Uterus (tissue), 4 donors: Measurements from ENCODE around the gene ERICH2. TPM values are rescaled to one million over a fixed set of nuclear protein-coding genes. Genes with fewer than 3 reads are reported as not detected.
"Not testable (repeated sequence)": the region's sequence is repeated elsewhere in the genome, so short reads cannot be mapped to it uniquely, and the experiment has no call there.

Experiments
- DNase-seq, 2 donors: peaks; one replicate each; pipeline ENCODE4 v3.0.0-alpha.2; 2019 to 2020
- H3K27ac ChIP-seq, 2 donors: fragments of 200-600 bp; sonication (generic); 1 replicate in 1 of 2; 2 replicates in 1 of 2; pipeline ENCODE4 v1.5.1; 2016 to 2018
- H3K27me3 ChIP-seq, 2 donors: fragments of 200-600 bp; sonication (generic); one replicate each; pipeline ENCODE4 v1.5.1; 2018 to 2019; ENCODE audit warnings: control low read depth in 1 of 2
- H3K36me3 ChIP-seq, 2 donors: fragments of 200-600 bp; sonication (generic); one replicate each; pipeline ENCODE4 v1.5.1; 2019; ENCODE audit warnings: control low read depth in 1 of 2
- H3K4me1 ChIP-seq, 2 donors: fragments of 200-600 bp; sonication (generic); one replicate each; pipeline ENCODE4 v1.5.1; 2018 to 2019; ENCODE audit warnings: control low read depth in 1 of 2
- H3K4me3 ChIP-seq, 2 donors: fragments of 200-600 bp; sonication (generic); 1 replicate in 1 of 2; 2 replicates in 1 of 2; pipeline ENCODE4 v1.5.1; 2018 to 2019; ENCODE audit warnings: mild to moderate bottlenecking in 1 of 2
- H3K9me3 ChIP-seq, 2 donors: fragments of 200-600 bp; sonication (generic); one replicate each; pipeline ENCODE4 v1.5.1; 2019; ENCODE audit warnings: control low read depth in 1 of 2
- POLR2A ChIP-seq, 2 donors: fragments of 450-650 bp; IDR thresholded peaks; one replicate each; pipeline ENCODE4 v1.6.1; 2016; ENCODE audit warnings: antibody characterized with exemption in 2 of 2, mild to moderate bottlenecking in 1 of 2, moderate library complexity in 1 of 2
- intact Hi-C: fragments of 100-400 bp; cut with DNase I; formaldehyde crosslinking; loops from one replicate; pipeline ENCODE4 v1.15.1; 2023; ENCODE audit warnings: low total_unique reads
- total RNA-seq, 4 donors: library from RNA; depleted of rRNA in 3 of 4; stranded (reverse); fragments of >200 nt in 3 of 4; gene quantifications; one replicate each; pipeline versions ENCODE4 v1.1.0 to v1.2.4, GENCODE V29; 2014 to 2023
- TF ChIP-seq, protein P1 (sequence below), 4 experiments: fragments of 200-600 bp in 2 of 4; fragments of 450-650 bp in 2 of 4; sonication (generic) in 2 of 4; IDR thresholded peaks; one replicate each; pipeline ENCODE4 v1.5.1; 2016 to 2019; ENCODE audit warnings: antibody characterized with exemption in 4 of 4, mild to moderate bottlenecking in 2 of 4, moderate library complexity in 1 of 4
- donor health status: DM: yes; HTN: yes; CAD: no.

The ERICH2 gene
- total RNA-seq, 4 donors from 2014 or later = 2.2 TPM; not detected in 3

DNA sequence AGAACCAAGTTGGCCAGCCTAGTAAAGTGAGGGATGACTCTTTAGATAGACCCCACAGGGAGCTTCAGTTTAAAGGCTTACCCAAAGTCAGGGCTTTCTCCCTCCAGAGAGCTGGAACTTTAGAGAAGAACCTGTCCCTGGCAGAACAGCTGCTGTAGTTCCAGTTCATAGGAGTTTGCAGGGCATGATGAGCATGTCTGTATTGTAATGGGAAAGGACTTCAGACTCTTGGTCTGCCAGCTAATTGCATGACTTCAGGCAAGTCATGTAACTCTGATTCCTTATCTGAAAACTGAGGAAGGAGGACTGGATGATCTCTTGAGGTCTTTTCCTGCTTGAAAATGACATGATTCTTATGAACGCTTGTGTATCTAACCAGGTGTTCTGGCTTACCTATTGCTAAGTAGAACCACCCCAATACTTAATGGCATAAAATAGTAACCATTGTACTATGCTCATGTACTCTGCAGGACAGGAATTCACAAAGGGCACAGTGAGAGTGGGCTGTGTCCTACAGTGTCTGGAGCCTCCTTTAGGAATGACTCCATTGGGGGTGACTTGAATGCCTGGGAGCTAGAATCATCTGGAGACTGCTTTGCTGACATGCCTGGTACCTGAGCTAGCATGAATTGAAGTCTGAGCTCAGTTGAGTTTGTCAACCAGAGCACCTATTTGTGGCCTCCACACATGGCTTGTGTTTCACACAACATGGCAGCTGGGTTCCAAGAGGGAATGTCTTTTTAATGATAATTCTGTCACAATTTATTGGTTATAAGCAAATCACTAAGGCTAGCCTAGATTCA lies 36.2 kb upstream of the ERICH2 start:
- Histone ChIP-seq H3K9me3 (no peaks in the 10 kb centered on the region), H3K36me3 (no peaks in the 10 kb centered on the region), H3K27me3 (no peaks in the 10 kb centered on the region), H3K4me3 (no peak overlapping the region), H3K27ac (no peak overlapping the region), H3K4me1 (no peaks in the 10 kb centered on the region)
- DNase-seq = no peak
- intact Hi-C loops = no loop called here
- TF ChIP-seq, protein P1, sequence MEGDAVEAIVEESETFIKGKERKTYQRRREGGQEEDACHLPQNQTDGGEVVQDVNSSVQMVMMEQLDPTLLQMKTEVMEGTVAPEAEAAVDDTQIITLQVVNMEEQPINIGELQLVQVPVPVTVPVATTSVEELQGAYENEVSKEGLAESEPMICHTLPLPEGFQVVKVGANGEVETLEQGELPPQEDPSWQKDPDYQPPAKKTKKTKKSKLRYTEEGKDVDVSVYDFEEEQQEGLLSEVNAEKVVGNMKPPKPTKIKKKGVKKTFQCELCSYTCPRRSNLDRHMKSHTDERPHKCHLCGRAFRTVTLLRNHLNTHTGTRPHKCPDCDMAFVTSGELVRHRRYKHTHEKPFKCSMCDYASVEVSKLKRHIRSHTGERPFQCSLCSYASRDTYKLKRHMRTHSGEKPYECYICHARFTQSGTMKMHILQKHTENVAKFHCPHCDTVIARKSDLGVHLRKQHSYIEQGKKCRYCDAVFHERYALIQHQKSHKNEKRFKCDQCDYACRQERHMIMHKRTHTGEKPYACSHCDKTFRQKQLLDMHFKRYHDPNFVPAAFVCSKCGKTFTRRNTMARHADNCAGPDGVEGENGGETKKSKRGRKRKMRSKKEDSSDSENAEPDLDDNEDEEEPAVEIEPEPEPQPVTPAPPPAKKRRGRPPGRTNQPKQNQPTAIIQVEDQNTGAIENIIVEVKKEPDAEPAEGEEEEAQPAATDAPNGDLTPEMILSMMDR (IDR thresholded peaks at IDR 0.05) = no peak

DNA sequence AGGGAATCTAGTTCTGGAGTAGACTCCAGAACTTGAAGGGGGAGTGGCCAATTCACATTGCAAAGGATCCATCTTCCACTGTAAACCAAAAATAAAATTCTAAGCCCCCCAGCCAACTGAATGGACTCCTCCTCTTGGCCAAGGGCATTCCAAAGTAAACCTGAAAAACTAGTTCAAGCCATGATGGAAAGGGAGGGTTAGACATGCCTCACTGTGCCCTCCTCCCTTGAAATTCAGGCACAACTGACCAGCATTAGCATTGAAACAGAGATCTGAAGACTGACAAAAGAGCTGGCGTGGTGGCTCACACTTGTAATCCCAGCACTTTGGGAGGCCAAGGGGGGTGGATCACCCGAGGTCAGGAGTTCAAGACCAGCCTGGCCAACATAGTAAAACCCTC lies 35.6 kb upstream of the ERICH2 start:
- DNase-seq, H3K27ac ChIP-seq, H3K36me3 ChIP-seq, H3K4me3 ChIP-seq, H3K27me3 ChIP-seq, H3K9me3 ChIP-seq, H3K4me1 ChIP-seq, intact Hi-C loops: not testable (repeated sequence)

- intact Hi-C loops = no loop called here
- no peak for DNase-seq
- Histone ChIP-seq H3K9me3 (no peaks in the 10 kb centered on the region), H3K4me3 (no peak overlapping the region), H3K36me3 (no peaks in the 10 kb centered on the region), H3K27me3 (no peaks in the 10 kb centered on the region), H3K4me1 (no peaks in the 10 kb centered on the region), H3K27ac (no peak overlapping the region)
- TF ChIP-seq POLR2A (IDR thresholded peaks at IDR 0.05) = no peak
- TF ChIP-seq, protein P1 (IDR thresholded peaks at IDR 0.05) = no peak
These were observed 33.5 kb upstream of the ERICH2 start for GRCh38 chr2:170736628-170737027.

DNA sequence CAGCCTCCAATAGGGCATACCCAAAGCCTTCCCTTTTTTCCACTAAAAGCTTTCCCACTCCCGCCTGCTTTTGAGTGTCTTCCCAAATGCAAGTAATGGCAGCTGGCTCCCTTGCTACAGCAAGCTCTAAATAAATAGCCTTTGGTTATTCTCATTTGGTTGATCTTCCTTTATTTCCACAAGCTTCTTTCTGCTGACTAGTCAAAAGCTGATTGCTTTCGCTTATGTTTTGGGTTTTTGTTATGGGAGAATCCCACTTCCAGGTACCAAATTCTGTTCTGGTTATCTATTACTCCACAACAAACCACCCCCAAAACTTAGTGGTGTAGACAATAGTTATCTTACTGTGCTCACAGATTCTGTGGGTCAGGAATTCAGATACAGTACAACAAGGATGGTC lies 32.8 kb upstream of the ERICH2 start:
- intact Hi-C loops = no loop called here

DNA sequence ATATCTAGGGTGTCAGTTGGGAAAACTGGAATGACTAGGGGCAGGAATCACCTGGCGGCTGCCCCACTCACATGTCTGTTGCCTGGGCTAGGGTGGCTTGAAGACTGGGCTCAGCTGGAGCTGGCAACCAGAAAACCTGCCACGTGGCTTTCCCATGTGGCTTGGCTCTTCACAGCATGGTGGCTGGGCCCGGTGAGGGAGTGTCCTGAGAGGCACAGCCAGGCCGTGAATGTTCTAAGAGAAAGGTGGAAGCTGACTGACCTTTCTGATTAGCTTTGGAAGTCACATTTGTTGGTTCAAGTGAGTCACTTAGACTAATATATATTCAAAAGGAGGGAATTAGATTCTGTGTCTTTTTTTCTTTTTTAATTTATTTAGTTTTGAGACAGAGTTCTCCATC lies 32.4 kb upstream of the ERICH2 start:
- Histone ChIP-seq H3K27ac (no peak overlapping the region), H3K4me3 (no peak overlapping the region), H3K36me3 (no peaks in the 10 kb centered on the region), H3K27me3 (no peaks in the 10 kb centered on the region), H3K4me1 (no peaks in the 10 kb centered on the region), H3K9me3 (no peaks in the 10 kb centered on the region)
- no peak for DNase-seq
- intact Hi-C loops = no loop called here
- no peak for TF ChIP-seq POLR2A (IDR thresholded peaks at IDR 0.05)

More for the DNA sequence above, 32.8 kb upstream of the ERICH2 start:
- no peak for TF ChIP-seq POLR2A (IDR thresholded peaks at IDR 0.05)
- TF ChIP-seq, protein P1 (IDR thresholded peaks at IDR 0.05) = no peak
- Histone ChIP-seq H3K36me3 (no peaks in the 10 kb centered on the region), H3K4me3 (no peak overlapping the region), H3K27me3 (no peaks in the 10 kb centered on the region), H3K9me3 (no peaks in the 10 kb centered on the region), H3K27ac (no peak overlapping the region), H3K4me1 (no peaks in the 10 kb centered on the region)
- no peak for DNase-seq

DNA sequence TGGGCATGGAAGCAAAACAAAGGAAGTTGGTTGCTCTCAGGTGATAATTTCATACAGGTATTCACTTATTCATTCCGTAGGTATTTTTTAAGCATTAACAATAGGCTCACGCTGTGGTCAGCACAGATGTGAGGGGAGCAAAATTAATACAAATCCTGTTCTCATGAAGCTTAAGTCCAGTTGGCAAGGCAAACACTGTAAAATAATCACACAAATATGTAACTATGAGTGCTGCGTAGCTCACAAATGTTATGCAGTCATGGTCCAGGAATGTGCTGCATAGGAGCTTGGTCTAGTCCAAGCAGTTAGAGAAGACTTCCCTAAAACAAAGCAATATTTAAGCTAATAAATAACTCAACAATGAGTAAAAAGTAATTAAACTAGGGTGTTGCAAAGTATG lies 31.1 kb upstream of the ERICH2 start:
- Histone ChIP-seq H3K36me3 (no peaks in the 10 kb centered on the region), H3K27me3 (no peaks in the 10 kb centered on the region), H3K4me1 (no peaks in the 10 kb centered on the region), H3K27ac (no peak overlapping the region), H3K4me3 (no peak overlapping the region), H3K9me3 (no peaks in the 10 kb centered on the region)
- intact Hi-C loops = no loop called here
- no peak for DNase-seq
- TF ChIP-seq, protein P1 (IDR thresholded peaks at IDR 0.05) = no peak
- no peak for TF ChIP-seq POLR2A (IDR thresholded peaks at IDR 0.05)
